Measurements from ENCODE around the gene FAM171A1.

The FAM171A1 gene

GRCh38 chr10:15373199-15373598 is 2.1 kb upstream of the FAM171A1 start:
- no peak overlapping the region for H3K27ac ChIP-seq (ENCODE audit: low read length)
- no peak overlapping the region for H3K9ac ChIP-seq (ENCODE audit: low read length in 2 of 2)
- no peak overlapping the region for H3K4me3 ChIP-seq (ENCODE audit: low read length in 2 of 2)
- H3K36me3 ChIP-seq (ENCODE audit: control insufficient read depth in 2 of 2, insufficient read depth in 2 of 2, low read length in 2 of 2): no peaks in the 10 kb centered on the region
- H3K9me3 ChIP-seq (ENCODE audit: control insufficient read depth in 2 of 2, low read length in 2 of 2): no peaks in the 10 kb centered on the region
- no peaks in the 10 kb centered on the region for H3K27me3 ChIP-seq (ENCODE audit: control insufficient read depth in 1 of 2, insufficient read depth in 2 of 2, low read length in 2 of 2)
- peaks cover 11% of the 10 kb centered on the region for H3K4me1 ChIP-seq (ENCODE audit: control insufficient read depth, insufficient read depth, low read length)

DNA sequence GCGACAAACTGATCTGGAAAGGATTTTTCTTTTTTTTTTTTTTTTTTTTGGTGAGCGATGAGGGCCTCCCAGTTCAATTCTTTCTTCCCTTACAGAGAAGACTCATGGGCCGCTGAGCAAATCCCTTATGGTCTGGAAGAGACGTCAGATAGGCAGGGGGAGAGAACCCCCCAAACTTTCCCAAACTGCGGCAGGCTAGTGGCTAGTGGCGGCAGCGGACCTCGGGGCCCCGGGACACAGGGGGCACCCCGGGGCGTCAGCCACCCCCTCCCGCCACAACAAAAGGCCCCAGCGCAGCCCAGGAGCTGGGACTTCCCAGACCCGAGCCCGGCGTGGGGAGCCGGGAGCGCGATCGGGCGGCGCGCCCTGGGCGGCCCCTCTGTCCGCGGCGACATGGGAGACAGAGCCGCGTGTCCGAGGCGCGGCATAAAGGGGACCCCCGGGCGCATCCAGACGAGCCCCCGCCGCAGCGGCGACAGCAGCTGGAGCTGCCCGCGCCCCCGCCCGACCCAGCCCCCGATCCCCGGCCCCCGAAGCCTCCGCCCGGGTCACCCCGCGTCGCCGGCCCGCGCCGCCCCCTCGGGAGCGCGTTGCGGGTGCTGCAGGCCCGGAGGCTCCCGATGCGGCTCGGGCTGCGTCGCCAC is 755 bp downstream of the FAM171A1 start:
- Histone ChIP-seq H3K9me3 (ENCODE audit: control insufficient read depth in 2 of 2, low read length in 2 of 2) (no peaks in the 10 kb centered on the region), H3K36me3 (ENCODE audit: control insufficient read depth in 2 of 2, insufficient read depth in 2 of 2, low read length in 2 of 2) (no peaks in the 10 kb centered on the region), H3K27ac (ENCODE audit: low read length) (no peak overlapping the region), H3K4me3 (ENCODE audit: low read length in 2 of 2) (peak overlapping the region; percentile 64 to 73), H3K4me1 (ENCODE audit: control insufficient read depth, insufficient read depth, low read length) (peaks cover 11% of the 10 kb centered on the region), H3K9ac (ENCODE audit: low read length in 2 of 2) (peak overlapping the region; percentile 73 to 75), H3K27me3 (ENCODE audit: control insufficient read depth in 1 of 2, insufficient read depth in 2 of 2, low read length in 2 of 2) (no peaks in the 10 kb centered on the region)

DNA sequence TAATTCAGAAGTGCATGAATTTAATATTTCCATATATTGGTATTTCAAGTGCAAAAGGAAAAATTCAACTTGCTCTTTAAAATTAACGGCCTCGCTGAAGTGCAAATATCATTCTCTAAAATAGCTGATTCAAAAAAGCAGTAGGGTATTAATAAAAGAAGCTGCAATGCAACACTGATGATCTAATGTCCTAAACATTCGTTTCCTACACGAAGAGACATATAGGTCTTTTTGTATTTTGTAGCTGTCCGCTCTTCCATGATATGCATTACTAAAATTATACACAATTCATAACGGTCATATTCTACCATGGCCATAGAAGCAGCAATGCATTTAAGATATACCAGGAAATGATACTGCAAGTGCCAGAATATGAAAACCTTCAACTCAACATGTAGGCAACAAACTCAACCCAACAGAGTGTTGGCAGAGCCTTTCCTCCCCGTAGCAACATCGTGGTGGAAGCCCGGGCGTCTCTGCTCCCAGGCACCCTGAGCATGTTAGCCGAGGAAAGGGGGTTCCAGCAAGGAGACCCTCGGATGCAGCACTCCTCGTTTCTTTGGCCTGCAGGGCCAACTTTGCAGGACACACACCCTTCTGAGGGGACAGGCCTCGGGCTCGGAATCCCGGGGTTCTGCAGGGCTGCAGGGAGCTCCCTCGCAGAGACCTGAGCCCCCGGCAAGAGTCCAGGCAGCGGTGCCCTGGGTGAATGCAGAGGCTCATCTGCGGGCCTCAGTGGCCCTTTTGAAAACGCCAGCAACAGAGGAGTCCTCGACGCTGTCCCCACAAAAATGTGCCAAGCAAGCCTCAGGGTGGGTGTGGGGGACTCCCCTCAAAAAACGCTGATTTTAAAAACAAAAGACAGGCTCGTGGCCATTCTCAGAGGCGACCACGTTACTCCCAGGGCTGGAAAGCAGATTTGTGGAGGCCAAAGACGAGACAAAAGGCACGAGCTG is 1.6 kb downstream of the FAM171A1 start:
- peaks cover 11% of the 10 kb centered on the region for H3K4me1 ChIP-seq (ENCODE audit: control insufficient read depth, insufficient read depth, low read length)
- peak overlapping the region; percentile 73 to 75 for H3K9ac ChIP-seq (ENCODE audit: low read length in 2 of 2)
- peak overlapping the region; percentile 18 for H3K27ac ChIP-seq (ENCODE audit: low read length)
- H3K27me3 ChIP-seq (ENCODE audit: control insufficient read depth in 1 of 2, insufficient read depth in 2 of 2, low read length in 2 of 2): no peaks in the 10 kb centered on the region
- no peaks in the 10 kb centered on the region for H3K9me3 ChIP-seq (ENCODE audit: control insufficient read depth in 2 of 2, low read length in 2 of 2)
- no peaks in the 10 kb centered on the region for H3K36me3 ChIP-seq (ENCODE audit: control insufficient read depth in 2 of 2, insufficient read depth in 2 of 2, low read length in 2 of 2)
- peak overlapping the region; percentile 64 to 73 for H3K4me3 ChIP-seq (ENCODE audit: low read length in 2 of 2)

DNA sequence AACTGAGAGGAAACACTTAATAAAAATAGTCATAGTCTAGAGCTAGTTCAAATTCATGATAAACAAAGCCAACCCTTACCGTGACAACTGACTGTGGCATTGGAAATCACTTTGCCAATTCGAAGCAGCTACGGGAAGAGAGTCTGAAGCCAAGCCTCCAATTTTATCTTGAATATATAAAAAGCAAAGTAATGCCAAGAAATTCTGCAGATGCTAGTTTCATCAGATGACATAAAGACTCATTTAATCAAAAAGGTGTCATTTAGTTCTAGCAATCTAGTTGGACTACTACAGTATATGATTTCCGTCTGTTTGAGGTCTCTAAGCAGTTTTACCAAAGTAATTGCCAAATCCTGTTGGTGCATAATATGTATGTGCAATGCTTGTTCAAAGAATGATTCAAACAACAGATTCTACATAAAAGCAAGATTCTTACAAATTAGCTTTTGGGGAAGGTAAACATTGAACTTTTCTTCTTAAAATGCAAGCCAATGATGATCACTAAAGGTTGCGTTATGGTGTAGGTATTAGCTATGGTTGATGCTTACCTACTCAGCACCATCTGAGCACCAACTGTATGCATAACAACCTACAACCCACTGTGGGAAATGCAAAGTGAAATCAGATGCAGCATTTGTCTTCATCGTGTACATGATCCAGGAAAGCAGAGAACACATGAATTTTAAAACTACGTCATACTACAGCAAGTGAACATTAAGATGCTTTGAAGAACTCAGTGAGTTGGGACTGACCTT is 2.8 kb downstream of the FAM171A1 start:
- Histone ChIP-seq H3K27me3 (ENCODE audit: control insufficient read depth in 1 of 2, insufficient read depth in 2 of 2, low read length in 2 of 2) (no peaks in the 10 kb centered on the region), H3K4me1 (ENCODE audit: control insufficient read depth, insufficient read depth, low read length) (peaks cover 11% of the 10 kb centered on the region), H3K4me3 (ENCODE audit: low read length in 2 of 2) (no peak overlapping the region), H3K9ac (ENCODE audit: low read length in 2 of 2) (no peak overlapping the region), H3K27ac (ENCODE audit: low read length) (no peak overlapping the region), H3K9me3 (ENCODE audit: control insufficient read depth in 2 of 2, low read length in 2 of 2) (no peaks in the 10 kb centered on the region), H3K36me3 (ENCODE audit: control insufficient read depth in 2 of 2, insufficient read depth in 2 of 2, low read length in 2 of 2) (no peaks in the 10 kb centered on the region)

- Histone ChIP-seq H3K4me1 (ENCODE audit: control insufficient read depth, insufficient read depth, low read length) (peaks cover 11% of the 10 kb centered on the region), H3K36me3 (ENCODE audit: control insufficient read depth in 2 of 2, insufficient read depth in 2 of 2, low read length in 2 of 2) (no peaks in the 10 kb centered on the region), H3K9me3 (ENCODE audit: control insufficient read depth in 2 of 2, low read length in 2 of 2) (no peaks in the 10 kb centered on the region), H3K9ac (ENCODE audit: low read length in 2 of 2) (no peak overlapping the region), H3K27me3 (ENCODE audit: control insufficient read depth in 1 of 2, insufficient read depth in 2 of 2, low read length in 2 of 2) (no peaks in the 10 kb centered on the region), H3K27ac (ENCODE audit: low read length) (no peak overlapping the region), H3K4me3 (ENCODE audit: low read length in 2 of 2) (no peak overlapping the region)
Observed at GRCh38 chr10:15367296-15368085, 3.6 kb downstream of the FAM171A1 start.

- no peak overlapping the region for H3K9ac ChIP-seq (ENCODE audit: low read length in 2 of 2)
- H3K27me3 ChIP-seq (ENCODE audit: control insufficient read depth in 1 of 2, insufficient read depth in 2 of 2, low read length in 2 of 2): no peaks in the 10 kb centered on the region
- H3K4me1 ChIP-seq (ENCODE audit: control insufficient read depth, insufficient read depth, low read length): peaks cover 8% of the 10 kb centered on the region
Observed at GRCh38 chr10:15365692-15366091, 5.4 kb downstream of the FAM171A1 start.

DNA sequence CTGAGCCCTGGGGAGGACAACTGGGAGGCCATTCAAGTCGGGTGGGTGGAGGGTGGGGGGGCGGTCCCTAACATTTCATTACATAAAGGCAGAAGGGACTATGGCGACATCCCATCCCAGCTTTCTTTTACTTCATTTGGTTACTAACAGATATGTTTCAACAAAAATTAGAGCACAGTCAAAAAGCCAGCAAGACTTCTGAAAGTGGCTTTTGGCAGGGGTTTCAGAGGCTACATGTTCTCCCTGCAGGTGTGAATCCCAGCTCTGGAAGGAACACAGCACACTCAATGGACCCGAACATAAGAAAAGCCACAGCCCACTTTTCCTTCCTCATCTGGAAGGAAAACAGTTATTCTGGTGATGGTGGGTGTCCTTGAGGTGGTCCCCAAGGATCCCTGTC is 7.1 kb downstream of the FAM171A1 start:
- H3K36me3 ChIP-seq (ENCODE audit: control insufficient read depth in 2 of 2, insufficient read depth in 2 of 2, low read length in 2 of 2): no peaks in the 10 kb centered on the region
- no peaks in the 10 kb centered on the region for H3K27me3 ChIP-seq (ENCODE audit: control insufficient read depth in 1 of 2, insufficient read depth in 2 of 2, low read length in 2 of 2)
- no peaks in the 10 kb centered on the region for H3K9me3 ChIP-seq (ENCODE audit: control insufficient read depth in 2 of 2, low read length in 2 of 2)
- H3K27ac ChIP-seq (ENCODE audit: low read length): no peak overlapping the region
- H3K4me1 ChIP-seq (ENCODE audit: control insufficient read depth, insufficient read depth, low read length): no peaks in the 10 kb centered on the region
- H3K9ac ChIP-seq (ENCODE audit: low read length in 2 of 2): no peak overlapping the region
- H3K4me3 ChIP-seq (ENCODE audit: low read length in 2 of 2): no peak overlapping the region

More at GRCh38 chr10:15365692-15366091, 5.4 kb downstream of the FAM171A1 start:
- Histone ChIP-seq H3K36me3 (ENCODE audit: control insufficient read depth in 2 of 2, insufficient read depth in 2 of 2, low read length in 2 of 2) (no peaks in the 10 kb centered on the region), H3K9me3 (ENCODE audit: control insufficient read depth in 2 of 2, low read length in 2 of 2) (no peaks in the 10 kb centered on the region), H3K4me3 (ENCODE audit: low read length in 2 of 2) (no peak overlapping the region), H3K27ac (ENCODE audit: low read length) (no peak overlapping the region)

- Histone ChIP-seq H3K4me3 (ENCODE audit: low read length in 2 of 2) (no peak overlapping the region), H3K27me3 (ENCODE audit: control insufficient read depth in 1 of 2, insufficient read depth in 2 of 2, low read length in 2 of 2) (no peaks in the 10 kb centered on the region), H3K36me3 (ENCODE audit: control insufficient read depth in 2 of 2, insufficient read depth in 2 of 2, low read length in 2 of 2) (no peaks in the 10 kb centered on the region), H3K9ac (ENCODE audit: low read length in 2 of 2) (no peak overlapping the region), H3K27ac (ENCODE audit: low read length) (no peak overlapping the region), H3K4me1 (ENCODE audit: control insufficient read depth, insufficient read depth, low read length) (no peaks in the 10 kb centered on the region), H3K9me3 (ENCODE audit: control insufficient read depth in 2 of 2, low read length in 2 of 2) (no peaks in the 10 kb centered on the region)
Observed at GRCh38 chr10:15363031-15363430, 8.1 kb downstream of the FAM171A1 start.

DNA sequence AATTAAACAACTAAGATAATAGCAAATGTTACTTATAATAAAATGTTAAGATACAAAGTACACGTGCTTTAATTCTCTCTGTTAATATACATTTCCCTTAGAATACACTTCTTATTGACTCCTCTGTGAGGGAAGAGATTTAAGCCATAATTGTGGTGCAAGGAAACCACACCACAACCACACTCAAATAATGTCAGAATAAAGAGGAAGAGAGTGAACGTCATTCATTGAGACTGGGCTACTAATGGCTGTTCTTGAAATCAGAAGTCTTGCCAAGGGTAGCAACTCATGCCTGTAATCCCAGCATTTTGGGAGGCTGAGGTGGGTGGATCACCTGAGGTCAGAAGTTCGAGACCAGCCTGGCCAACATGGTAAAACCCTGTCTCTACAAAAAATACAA is 10.0 kb downstream of the FAM171A1 start:
- Histone ChIP-seq H3K36me3 (ENCODE audit: control insufficient read depth in 2 of 2, insufficient read depth in 2 of 2, low read length in 2 of 2) (no peaks in the 10 kb centered on the region), H3K4me1 (ENCODE audit: control insufficient read depth, insufficient read depth, low read length) (no peaks in the 10 kb centered on the region), H3K27me3 (ENCODE audit: control insufficient read depth in 1 of 2, insufficient read depth in 2 of 2, low read length in 2 of 2) (no peaks in the 10 kb centered on the region), H3K27ac (ENCODE audit: low read length) (no peak overlapping the region), H3K4me3 (ENCODE audit: low read length in 2 of 2) (no peak overlapping the region), H3K9ac (ENCODE audit: low read length in 2 of 2) (no peak overlapping the region), H3K9me3 (ENCODE audit: control insufficient read depth in 2 of 2, low read length in 2 of 2) (no peaks in the 10 kb centered on the region)

DNA sequence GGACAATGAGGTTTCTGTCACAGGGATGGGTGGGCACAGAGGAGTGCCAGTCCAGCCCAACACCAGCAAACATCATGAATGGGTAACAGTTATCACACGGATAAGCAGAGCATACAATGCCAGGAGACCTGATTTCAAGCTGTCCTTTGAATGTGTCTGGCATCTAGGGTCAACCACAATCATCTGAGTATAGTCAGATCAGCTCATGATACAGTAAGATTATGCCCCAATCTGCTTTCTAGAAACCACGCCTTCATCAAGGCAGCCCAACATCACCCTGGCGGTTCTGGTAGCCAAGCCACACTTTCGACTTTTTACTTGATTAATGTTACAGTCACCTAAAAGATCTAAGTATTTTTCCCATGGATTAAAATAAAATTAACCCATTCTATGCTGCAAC is 10.5 kb downstream of the FAM171A1 start:
- Histone ChIP-seq H3K9me3 (ENCODE audit: control insufficient read depth in 2 of 2, low read length in 2 of 2) (no peaks in the 10 kb centered on the region), H3K36me3 (ENCODE audit: control insufficient read depth in 2 of 2, insufficient read depth in 2 of 2, low read length in 2 of 2) (no peaks in the 10 kb centered on the region), H3K4me1 (ENCODE audit: control insufficient read depth, insufficient read depth, low read length) (no peaks in the 10 kb centered on the region), H3K27ac (ENCODE audit: low read length) (no peak overlapping the region), H3K9ac (ENCODE audit: low read length in 2 of 2) (no peak overlapping the region), H3K4me3 (ENCODE audit: low read length in 2 of 2) (no peak overlapping the region), H3K27me3 (ENCODE audit: control insufficient read depth in 1 of 2, insufficient read depth in 2 of 2, low read length in 2 of 2) (no peaks in the 10 kb centered on the region)
